Mesendoderm (in vitro differentiated cells): ENCODE data around the gene ACSL3.

ENCODE experiments used
- DNase-seq: peaks from one replicate; pipeline ENCODE4 v3.0.0; 2013
- H2AK5ac ChIP-seq: 2 replicates; pipeline ENCODE4 v1.6.1; 2013; ENCODE audit warnings: low read length, inconsistent platforms
- H2BK120ac ChIP-seq: 2 replicates; pipeline ENCODE4 v1.6.1; 2013; ENCODE audit warnings: low read depth, mild to moderate bottlenecking, low read length, moderate library complexity, mixed read lengths
- H2BK15ac ChIP-seq: replicated peaks from 2 replicates; pipeline ENCODE4 v1.6.1; 2013; ENCODE audit warnings: low read depth, mild to moderate bottlenecking, moderate library complexity
- H2BK5ac ChIP-seq: 2 replicates; pipeline ENCODE4 v1.6.1; 2013; ENCODE audit warnings: low read length, inconsistent platforms
- H3K18ac ChIP-seq: 2 replicates; pipeline ENCODE4 v1.6.1; 2013; ENCODE audit warnings: mild to moderate bottlenecking, low read length, mixed read lengths
- H3K23ac ChIP-seq: one replicate; pipeline ENCODE4 v1.6.1; 2013; ENCODE audit warnings: low read length
- H3K27ac ChIP-seq: 2 replicates; pipeline ENCODE4 v1.5.1; 2013; ENCODE audit warnings: low read depth, mild to moderate bottlenecking, inconsistent platforms, low read length, moderate library complexity
- H3K27me3 ChIP-seq: 2 replicates; pipeline ENCODE4 v1.6.1; 2013; ENCODE audit warnings: low read length, control low read depth, mild to moderate bottlenecking, inconsistent platforms; ENCODE audit not compliant: insufficient read depth, poor library complexity
- H3K36me3 ChIP-seq: 2 replicates; pipeline ENCODE4 v1.6.1; 2013; ENCODE audit warnings: low read length, inconsistent platforms; ENCODE audit not compliant: control insufficient read depth, insufficient read depth
- H3K4ac ChIP-seq: one replicate; pipeline ENCODE4 v1.6.1; 2013; ENCODE audit warnings: low read depth, mild to moderate bottlenecking, low read length, moderate library complexity
- H3K4me1 ChIP-seq: 2 replicates; pipeline ENCODE4 v1.6.1; 2013; ENCODE audit warnings: low read depth, low read length, inconsistent platforms; ENCODE audit not compliant: control insufficient read depth
- H3K4me2 ChIP-seq: 2 replicates; pipeline ENCODE4 v1.6.1; 2013; ENCODE audit warnings: low read length
- H3K4me3 ChIP-seq: 2 replicates; pipeline ENCODE4 v1.5.1; 2013; ENCODE audit warnings: mild to moderate bottlenecking, low read length
- H3K56ac ChIP-seq: one replicate; pipeline ENCODE4 v1.6.1; 2013; ENCODE audit warnings: low read length
- H3K79me1 ChIP-seq: 2 replicates; pipeline ENCODE4 v1.6.1; 2013; ENCODE audit warnings: low read length, inconsistent platforms
- H3K79me2 ChIP-seq: 2 replicates; pipeline ENCODE4 v1.6.1; 2013; ENCODE audit warnings: mild to moderate bottlenecking, low read length; ENCODE audit not compliant: control insufficient read depth, insufficient read depth
- H3K9ac ChIP-seq: 2 replicates; pipeline ENCODE4 v1.6.1; 2013; ENCODE audit warnings: low read length, inconsistent platforms
- H4K5ac ChIP-seq: one replicate; pipeline ENCODE4 v1.6.1; 2013; ENCODE audit warnings: low read length
- H4K8ac ChIP-seq: one replicate; pipeline ENCODE4 v1.6.1; 2013; ENCODE audit warnings: low read depth, mild to moderate bottlenecking, control low read depth, low read length, moderate library complexity
- WGBS: extraction: QIAGEN DNeasy Blood & Tissue Kit; methylation state at CpG from one replicate; pipeline ENCODE4 v1.1.7; 2013; ENCODE audit warnings: low lambda C conversion rate, missing lambda C conversion rate; ENCODE audit not compliant: insufficient coverage; ENCODE audit errors: extremely low coverage; 5-methylcytosine and 5-hydroxymethylcytosine counted together

Gene ACSL3

DNA sequence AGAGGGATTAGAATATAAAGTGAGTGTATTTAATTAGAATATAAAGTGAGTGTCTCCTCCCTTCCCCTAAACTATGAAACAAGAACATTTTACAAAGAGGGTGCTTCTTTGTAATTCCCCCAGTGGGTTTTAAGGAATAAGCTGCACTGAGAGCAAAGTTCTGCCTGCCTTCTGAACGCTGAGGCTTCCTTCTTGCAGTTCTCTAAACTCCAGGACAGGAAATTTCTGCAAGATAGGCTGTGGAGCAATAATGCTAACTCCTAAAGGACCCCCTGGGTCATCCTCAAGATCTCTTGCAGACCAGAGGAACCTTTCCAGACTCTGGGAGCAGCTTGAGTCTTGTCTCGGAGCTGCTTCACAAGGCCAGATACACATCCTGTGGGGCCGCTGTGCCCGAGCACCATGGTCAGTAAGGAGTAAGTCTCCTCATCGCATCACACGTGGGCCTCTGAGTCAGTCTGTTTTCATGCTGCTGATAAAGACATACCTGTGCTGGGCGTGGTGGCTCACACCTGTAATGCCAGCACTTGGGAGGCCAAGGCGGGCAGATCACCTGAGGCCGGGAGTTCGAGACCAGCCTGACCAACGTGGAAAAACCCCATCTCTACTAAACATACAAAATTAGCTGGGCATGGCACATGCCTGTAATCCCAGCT is 103.7 kb downstream of the ACSL3 start:
- H3K4me3 ChIP-seq, result no peak overlapping the region
- H4K5ac ChIP-seq, result no peak overlapping the region
- H4K8ac ChIP-seq, result no peak overlapping the region
- H3K79me2 ChIP-seq, result no peaks in the 10 kb centered on the region
- H3K4me1 ChIP-seq, result no peaks in the 10 kb centered on the region
- no peak overlapping the region for H3K23ac ChIP-seq
- DNase-seq, result peak; percentile 46
- no peak overlapping the region for H3K27ac ChIP-seq
- H2AK5ac ChIP-seq, result no peak overlapping the region
- H2BK15ac ChIP-seq, result no peak overlapping the region
- no peak overlapping the region for H3K4ac ChIP-seq
- H2BK5ac ChIP-seq, result no peak overlapping the region
- no peaks in the 10 kb centered on the region for H3K36me3 ChIP-seq
- H3K79me1 ChIP-seq, result no peaks in the 10 kb centered on the region
- no peak overlapping the region for H3K9ac ChIP-seq
- no peak overlapping the region for H3K56ac ChIP-seq
- H3K4me2 ChIP-seq, result no peak overlapping the region
- H3K18ac ChIP-seq, result no peak overlapping the region
- no peak overlapping the region for H2BK120ac ChIP-seq
- WGBS, result no CpG with 5 or more reads among the region's 11 CpGs
- H3K27me3 ChIP-seq, result no peaks in the 10 kb centered on the region

DNA sequence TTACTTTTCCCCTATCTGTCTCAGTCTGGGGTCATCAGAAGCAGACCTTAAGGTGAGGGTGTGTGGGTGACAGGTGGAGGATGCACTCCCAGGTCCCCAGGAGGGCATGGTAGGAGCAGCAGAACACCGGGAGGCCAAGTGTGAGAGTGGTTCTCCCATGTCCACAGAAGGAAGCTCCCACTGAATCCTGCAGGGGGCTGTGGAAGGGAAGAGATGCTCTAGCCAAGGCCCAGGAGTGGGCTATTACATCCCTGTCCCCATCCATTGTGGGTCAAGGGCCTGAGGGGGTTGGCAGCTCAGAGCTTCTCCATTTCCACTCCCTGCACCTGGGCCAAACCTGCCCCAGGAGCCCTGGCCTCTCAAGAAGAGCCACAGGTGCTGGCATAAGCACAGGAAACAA is 104.7 kb downstream of the ACSL3 start:
- H2BK120ac ChIP-seq, result no peak overlapping the region
- no peak overlapping the region for H3K18ac ChIP-seq
- no peak overlapping the region for H2BK5ac ChIP-seq
- no peak overlapping the region for H3K56ac ChIP-seq
- H2AK5ac ChIP-seq, result no peak overlapping the region
- no peaks in the 10 kb centered on the region for H3K36me3 ChIP-seq
- H3K27ac ChIP-seq, result no peak overlapping the region
- no peak overlapping the region for H3K9ac ChIP-seq
- no peak overlapping the region for H3K4me3 ChIP-seq
- no peaks in the 10 kb centered on the region for H3K4me1 ChIP-seq
- DNase-seq, result no peak
- no CpG with 5 or more reads among the region's 1 CpG for WGBS
- no peak overlapping the region for H3K23ac ChIP-seq
- no peaks in the 10 kb centered on the region for H3K79me1 ChIP-seq
- no peak overlapping the region for H2BK15ac ChIP-seq
- H4K5ac ChIP-seq, result no peak overlapping the region
- no peak overlapping the region for H3K4me2 ChIP-seq
- no peak overlapping the region for H4K8ac ChIP-seq
- no peaks in the 10 kb centered on the region for H3K79me2 ChIP-seq
- no peaks in the 10 kb centered on the region for H3K27me3 ChIP-seq
- no peak overlapping the region for H3K4ac ChIP-seq

DNA sequence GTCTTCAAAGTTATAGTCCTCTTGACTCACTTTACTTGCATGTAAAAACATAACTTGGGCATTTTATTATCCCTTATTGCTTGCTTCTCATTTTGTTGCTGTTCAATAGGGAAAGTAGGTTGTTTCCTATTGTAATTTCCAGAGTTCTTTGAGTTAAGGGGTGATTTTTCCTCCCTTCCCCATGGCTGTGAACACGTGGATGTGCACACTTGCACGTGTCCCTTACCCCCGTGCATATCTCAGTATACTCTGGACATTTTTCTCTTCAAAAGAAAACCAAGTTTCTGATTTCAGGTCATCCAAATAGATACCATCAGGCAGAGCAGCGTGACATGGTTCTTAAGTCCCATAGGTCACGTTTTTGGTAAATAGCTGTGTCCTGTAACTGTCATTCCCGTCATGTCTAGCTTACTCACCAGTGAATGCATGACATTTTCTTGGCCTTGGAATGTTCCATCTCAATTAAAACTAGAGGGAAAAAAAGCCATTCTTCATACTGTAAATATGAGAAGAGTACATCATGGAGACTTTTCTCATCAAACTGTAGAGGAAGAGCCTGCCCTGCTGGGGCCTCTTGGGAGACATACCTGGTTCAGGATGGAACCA is 107.8 kb downstream of the ACSL3 start:
- Histone ChIP-seq H2BK15ac (no peak overlapping the region), H3K27ac (no peak overlapping the region), H3K79me1 (no peaks in the 10 kb centered on the region), H2BK120ac (no peak overlapping the region), H3K9ac (no peak overlapping the region), H2AK5ac (no peak overlapping the region), H3K27me3 (no peaks in the 10 kb centered on the region), H3K18ac (no peak overlapping the region), H4K8ac (no peak overlapping the region), H4K5ac (no peak overlapping the region), H3K4me3 (no peak overlapping the region), H3K23ac (no peak overlapping the region), H2BK5ac (no peak overlapping the region), H3K4me2 (no peak overlapping the region), H3K56ac (no peak overlapping the region), H3K36me3 (no peaks in the 10 kb centered on the region), H3K4ac (no peak overlapping the region), H3K4me1 (no peaks in the 10 kb centered on the region), H3K79me2 (no peaks in the 10 kb centered on the region)
- no CpG with 5 or more reads among the region's 6 CpGs for WGBS
- no peak for DNase-seq

DNA sequence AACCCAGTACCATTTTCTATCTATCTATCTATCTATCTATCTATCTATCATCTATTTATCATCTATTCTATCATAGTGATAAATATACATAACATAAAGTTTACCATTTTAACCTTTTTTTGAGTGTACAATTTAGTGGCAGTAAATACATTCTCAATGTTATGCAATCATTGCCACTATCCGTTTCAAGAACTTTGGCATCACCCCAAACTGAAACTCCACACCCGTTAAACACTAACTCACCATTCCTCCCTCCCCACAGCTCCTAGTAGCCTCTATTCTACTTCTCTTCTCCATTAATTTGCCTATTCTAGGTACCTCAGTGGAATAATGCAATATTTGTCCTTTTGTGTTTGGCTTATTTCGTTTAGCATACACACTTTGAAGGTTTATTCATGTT is 108.7 kb downstream of the ACSL3 start:
- H3K56ac ChIP-seq, result no peak overlapping the region
- no peaks in the 10 kb centered on the region for H3K27me3 ChIP-seq
- no peaks in the 10 kb centered on the region for H3K79me1 ChIP-seq
- H3K9ac ChIP-seq, result no peak overlapping the region
- H3K79me2 ChIP-seq, result no peaks in the 10 kb centered on the region
- no peak for DNase-seq
- H3K4me3 ChIP-seq, result no peak overlapping the region
- no peaks in the 10 kb centered on the region for H3K4me1 ChIP-seq
- H3K36me3 ChIP-seq, result no peaks in the 10 kb centered on the region
- H3K27ac ChIP-seq, result no peak overlapping the region
- H3K23ac ChIP-seq, result no peak overlapping the region
- 100% methylated on average over 1 of the region's 3 CpGs for WGBS
- H2BK120ac ChIP-seq, result no peak overlapping the region
- no peak overlapping the region for H4K5ac ChIP-seq
- H2AK5ac ChIP-seq, result no peak overlapping the region
- no peak overlapping the region for H3K4me2 ChIP-seq
- H4K8ac ChIP-seq, result no peak overlapping the region
- H2BK15ac ChIP-seq, result no peak overlapping the region
- no peak overlapping the region for H3K18ac ChIP-seq
- no peak overlapping the region for H3K4ac ChIP-seq
- no peak overlapping the region for H2BK5ac ChIP-seq

DNA sequence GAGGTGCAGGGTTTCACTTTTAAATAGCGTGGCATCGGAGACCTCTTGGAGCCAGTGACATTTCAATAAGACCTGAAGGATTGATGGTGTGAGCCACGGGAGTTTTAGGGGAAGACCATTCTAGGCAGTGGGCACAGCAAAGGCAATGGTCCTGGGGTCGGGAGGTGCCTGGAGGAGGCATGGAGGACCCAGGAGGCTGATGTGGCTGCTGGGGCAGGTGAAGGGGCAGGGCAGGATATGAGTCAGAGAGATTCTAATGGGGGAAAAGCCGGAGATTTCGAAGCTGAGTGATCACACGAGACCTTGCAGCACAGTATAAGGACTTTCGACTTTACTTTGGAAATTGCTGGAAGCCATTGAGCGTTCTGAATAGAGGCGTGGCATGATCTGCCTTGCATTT is 111.6 kb downstream of the ACSL3 start:
- Histone ChIP-seq H3K4ac (no peak overlapping the region), H3K79me1 (no peaks in the 10 kb centered on the region), H3K4me1 (no peaks in the 10 kb centered on the region), H3K4me2 (no peak overlapping the region), H3K4me3 (no peak overlapping the region), H2BK120ac (no peak overlapping the region), H3K36me3 (no peaks in the 10 kb centered on the region), H3K27ac (no peak overlapping the region), H4K8ac (no peak overlapping the region), H3K9ac (no peak overlapping the region), H3K23ac (no peak overlapping the region), H3K79me2 (no peaks in the 10 kb centered on the region), H2BK15ac (no peak overlapping the region), H2BK5ac (no peak overlapping the region), H4K5ac (no peak overlapping the region), H3K27me3 (no peaks in the 10 kb centered on the region), H3K56ac (no peak overlapping the region), H3K18ac (no peak overlapping the region), H2AK5ac (no peak overlapping the region)
- WGBS, result no CpG with 5 or more reads among the region's 10 CpGs
- no peak for DNase-seq

DNA sequence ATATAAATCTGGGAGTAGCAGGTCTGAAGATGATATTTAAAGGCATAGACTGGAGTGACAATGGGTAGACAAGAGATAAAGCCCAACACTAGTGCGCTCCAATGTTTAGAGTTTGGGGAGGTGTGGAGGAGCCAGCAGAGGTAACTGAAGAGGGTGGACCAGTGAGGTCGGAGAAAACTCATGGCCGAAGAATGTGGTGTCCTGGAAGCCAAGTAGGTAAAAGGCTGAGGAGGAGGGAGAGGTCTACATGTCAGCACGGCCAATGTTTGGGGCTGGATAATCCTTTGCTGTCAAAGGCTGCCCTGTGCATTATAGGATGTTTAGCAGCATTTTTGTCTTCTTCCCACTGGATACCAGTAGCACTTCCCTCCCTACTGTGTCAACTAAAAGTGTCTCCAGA is 112.4 kb downstream of the ACSL3 start:
- WGBS, result no CpG with 5 or more reads among the region's 4 CpGs
- no peaks in the 10 kb centered on the region for H3K79me1 ChIP-seq
- no peak for DNase-seq

More for the DNA sequence above, 112.4 kb downstream of the ACSL3 start:
- Histone ChIP-seq H3K23ac (no peak overlapping the region), H3K79me2 (no peaks in the 10 kb centered on the region), H4K5ac (no peak overlapping the region), H2BK5ac (no peak overlapping the region), H3K27ac (no peak overlapping the region), H3K36me3 (no peaks in the 10 kb centered on the region), H2AK5ac (no peak overlapping the region), H3K4ac (no peak overlapping the region), H3K18ac (no peak overlapping the region), H2BK15ac (no peak overlapping the region), H3K4me2 (no peak overlapping the region), H3K4me3 (no peak overlapping the region), H2BK120ac (no peak overlapping the region), H3K27me3 (no peaks in the 10 kb centered on the region), H4K8ac (no peak overlapping the region), H3K9ac (no peak overlapping the region), H3K4me1 (no peaks in the 10 kb centered on the region), H3K56ac (no peak overlapping the region)
